ENCODE measurements around the gene CASK.

CASK gene, protein sequence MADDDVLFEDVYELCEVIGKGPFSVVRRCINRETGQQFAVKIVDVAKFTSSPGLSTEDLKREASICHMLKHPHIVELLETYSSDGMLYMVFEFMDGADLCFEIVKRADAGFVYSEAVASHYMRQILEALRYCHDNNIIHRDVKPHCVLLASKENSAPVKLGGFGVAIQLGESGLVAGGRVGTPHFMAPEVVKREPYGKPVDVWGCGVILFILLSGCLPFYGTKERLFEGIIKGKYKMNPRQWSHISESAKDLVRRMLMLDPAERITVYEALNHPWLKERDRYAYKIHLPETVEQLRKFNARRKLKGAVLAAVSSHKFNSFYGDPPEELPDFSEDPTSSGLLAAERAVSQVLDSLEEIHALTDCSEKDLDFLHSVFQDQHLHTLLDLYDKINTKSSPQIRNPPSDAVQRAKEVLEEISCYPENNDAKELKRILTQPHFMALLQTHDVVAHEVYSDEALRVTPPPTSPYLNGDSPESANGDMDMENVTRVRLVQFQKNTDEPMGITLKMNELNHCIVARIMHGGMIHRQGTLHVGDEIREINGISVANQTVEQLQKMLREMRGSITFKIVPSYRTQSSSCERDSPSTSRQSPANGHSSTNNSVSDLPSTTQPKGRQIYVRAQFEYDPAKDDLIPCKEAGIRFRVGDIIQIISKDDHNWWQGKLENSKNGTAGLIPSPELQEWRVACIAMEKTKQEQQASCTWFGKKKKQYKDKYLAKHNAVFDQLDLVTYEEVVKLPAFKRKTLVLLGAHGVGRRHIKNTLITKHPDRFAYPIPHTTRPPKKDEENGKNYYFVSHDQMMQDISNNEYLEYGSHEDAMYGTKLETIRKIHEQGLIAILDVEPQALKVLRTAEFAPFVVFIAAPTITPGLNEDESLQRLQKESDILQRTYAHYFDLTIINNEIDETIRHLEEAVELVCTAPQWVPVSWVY

DNA sequence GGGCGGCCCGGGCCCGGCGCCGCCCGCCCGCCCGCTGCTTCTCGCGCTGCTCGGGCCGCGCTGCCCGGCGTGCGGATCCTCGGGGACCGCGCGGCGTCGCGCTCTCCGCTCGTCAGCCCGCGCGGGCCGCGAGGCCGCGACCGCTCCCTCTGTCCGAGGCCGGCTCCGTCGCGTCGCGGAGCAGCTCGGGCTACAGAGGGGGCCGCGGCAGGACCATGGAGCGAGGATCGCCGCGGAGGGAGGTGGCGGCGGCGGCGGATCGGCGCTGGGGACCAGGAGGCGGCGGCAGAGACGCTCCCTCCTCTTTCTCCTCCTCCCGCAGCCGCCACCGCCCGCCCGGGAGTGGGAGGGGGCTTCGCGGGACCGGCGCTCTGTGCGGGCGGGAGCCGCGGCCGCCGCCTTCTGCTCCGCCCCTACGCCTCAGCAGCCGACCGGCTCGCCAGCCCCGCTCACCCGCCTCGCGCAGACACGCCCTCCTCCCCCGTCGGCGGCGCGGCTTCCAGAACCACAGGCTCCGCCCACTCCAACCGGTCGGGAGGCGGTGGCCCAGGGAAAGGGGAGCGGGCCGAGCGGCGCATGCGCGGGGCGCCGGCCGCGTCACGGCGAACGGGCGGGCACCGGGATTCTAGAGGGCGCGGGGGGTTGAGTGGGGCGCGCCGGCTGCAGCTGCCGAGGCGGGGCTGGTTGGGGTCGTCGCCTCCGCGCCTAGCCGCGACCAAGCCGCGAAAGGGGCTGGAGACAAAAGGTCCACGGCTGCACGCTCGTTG, at the start of gene CASK:
TSS of gene CASK (minus strand) at position 344 of the 767 bp plus-strand sequence. CDS start 566 bp downstream, outside the sequence.
- peak; percentile 90 for DNase-seq

DNA sequence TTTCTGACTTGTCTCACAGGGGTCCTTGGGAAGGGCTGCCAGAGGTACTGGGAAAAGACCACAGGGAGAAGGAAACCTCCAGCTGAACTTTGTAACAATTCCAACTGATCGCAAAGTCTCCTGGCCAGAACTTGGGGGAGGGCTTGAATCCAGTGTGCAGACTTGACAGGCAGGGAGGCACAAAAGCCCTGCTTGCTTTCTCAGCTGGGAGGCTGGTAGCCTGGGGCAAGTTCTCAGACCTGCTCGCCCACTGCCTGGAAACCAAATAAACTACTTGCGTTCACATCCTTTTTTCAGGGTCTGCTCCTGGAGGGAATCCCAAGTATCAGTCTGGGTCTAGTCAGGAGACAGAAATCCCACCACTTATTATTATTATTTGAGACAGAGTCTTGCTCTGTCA, 48.0 kb upstream of the CASK start:
- DNase-seq = no peak

DNA sequence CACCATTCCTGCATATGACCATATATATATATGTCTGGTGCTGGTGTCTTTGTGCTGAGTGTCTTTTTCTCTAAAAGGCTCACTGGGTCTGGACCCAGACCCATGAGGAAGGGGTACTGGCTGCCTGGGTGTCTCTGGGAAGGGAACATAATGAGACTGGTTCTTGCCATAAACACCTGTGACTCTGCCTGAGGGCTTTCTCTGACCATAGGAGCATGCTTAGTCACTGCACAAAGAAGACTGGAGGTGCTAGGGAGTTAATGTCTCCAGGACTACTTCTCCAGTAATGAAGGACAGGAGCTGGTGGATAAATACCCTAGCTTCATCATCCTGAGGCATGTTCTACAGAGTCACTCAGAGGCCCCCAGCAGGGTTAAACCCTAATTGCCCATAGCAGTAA, 47.1 kb upstream of the CASK start:
- no peak for DNase-seq

DNA sequence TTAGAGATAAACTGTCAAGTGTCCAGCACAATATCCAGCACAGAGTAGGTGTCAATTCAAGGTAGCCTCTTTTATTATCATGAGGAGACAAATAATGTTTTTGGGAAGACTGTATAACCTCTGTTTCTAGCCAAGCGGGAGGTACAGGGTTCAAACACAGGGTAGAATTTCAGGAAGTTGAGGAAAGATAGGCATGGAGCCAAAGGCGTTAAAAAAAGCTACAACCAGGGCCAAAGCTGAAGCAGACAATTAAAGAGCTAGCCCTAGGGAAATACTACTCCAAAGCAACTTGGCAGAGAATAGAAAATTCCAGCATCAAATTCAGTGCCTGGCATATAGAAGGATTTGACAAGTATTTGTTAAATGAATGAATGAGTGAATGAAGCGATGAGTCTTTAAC, 40.0 kb upstream of the CASK start:
- no peak for DNase-seq

DNA sequence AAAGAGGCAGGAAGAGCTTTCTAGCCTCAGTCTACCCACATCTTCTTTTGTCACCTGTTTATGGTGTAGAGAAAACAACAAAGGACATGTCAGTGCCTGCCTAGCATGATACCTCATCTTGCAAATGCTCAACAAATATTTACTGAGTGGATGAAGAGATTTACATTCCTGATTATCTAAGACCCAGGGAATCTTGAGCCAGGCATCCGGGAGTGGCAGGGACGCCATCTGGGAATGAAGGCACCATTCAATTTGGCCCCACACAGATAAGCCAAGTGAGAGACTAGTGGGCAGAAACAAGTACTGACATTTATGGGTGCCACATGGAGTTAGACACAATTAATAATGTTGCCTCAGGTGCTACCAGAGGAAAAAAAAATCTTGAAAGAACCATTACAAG, 36.8 kb upstream of the CASK start:
- no peak for DNase-seq

DNA sequence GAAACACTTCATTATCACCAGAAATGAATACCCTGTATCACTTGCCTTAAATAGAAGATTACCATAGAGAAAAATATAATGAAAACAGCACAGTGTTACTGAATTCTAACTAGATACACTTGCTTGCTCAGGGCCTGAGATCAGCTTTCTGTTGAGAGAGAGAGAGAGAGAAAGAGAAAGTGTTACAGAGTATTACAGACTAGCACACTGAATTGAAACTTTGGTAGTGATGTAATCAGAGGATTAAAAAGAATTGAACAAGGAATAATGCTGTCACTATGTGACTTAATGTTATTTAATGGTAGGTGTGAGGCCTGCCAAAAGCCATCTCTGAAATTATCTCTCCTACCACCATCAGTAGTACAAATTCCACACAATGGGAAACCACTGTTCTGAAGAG, 35.5 kb upstream of the CASK start:
- DNase-seq = no peak

GRCh38 chrX:41956027-41956426, 32.7 kb upstream of the CASK start:
- DNase-seq = no peak

DNA sequence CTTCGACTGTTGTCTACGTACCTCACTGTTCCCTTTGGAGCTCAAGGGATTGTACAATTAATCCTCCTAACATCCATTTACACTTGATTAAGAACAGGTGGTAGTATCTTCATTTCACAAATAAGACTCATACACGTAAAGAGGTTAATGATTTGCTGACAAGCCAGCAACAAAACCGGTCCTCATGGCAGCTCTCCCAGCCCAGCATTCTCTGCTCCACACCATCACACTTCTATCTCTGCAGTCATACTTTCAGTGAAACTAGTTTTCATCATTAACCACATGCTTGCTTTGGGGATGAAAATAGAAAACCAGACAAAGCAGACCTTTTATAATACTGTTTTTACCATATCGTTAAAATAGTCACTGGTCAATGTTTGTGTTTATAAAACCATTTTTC, 28.7 kb upstream of the CASK start:
- no peak for DNase-seq

GRCh38 chrX:41946989-41947612, 23.7 kb upstream of the CASK start:
- DNase-seq = no peak

DNA sequence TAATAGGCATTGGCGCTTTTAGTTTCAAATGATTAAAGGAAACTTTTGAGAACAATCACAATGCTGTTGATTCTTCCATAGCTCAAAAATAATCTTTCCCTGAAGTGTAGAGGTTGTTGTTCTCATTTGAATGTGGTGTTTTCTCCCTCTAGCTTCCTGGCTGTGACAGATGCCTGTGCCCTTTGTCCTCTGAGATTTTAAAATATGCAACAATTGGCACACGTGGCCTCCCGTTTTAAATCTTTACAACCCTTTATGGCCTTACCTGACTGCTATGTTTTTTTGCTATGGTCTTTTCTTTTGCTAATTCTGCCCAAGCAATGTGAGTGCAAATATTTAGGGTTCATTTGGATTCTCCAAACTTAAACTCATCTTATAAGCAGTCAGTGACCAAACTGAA, 22.9 kb upstream of the CASK start:
- DNase-seq = no peak

DNA sequence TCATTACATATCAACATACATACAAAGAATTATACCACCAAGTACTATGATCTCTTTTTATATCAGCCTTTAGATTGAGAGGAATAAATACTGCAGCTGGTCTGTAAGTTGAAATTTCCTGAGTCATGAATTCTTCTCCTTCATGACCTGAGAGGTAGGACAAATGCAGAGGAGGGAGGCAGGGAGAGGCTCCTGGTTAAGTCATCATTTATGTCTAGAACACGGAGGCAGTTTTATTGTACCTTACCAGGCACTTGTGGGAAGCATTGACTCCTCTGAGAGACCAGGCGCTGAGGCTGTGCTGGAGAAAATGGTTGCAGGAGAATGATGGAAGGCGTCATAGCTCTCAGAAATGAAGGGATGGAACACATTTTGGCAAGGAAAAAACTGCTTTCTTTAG, 12.5 kb upstream of the CASK start:
- DNase-seq = no peak

DNA sequence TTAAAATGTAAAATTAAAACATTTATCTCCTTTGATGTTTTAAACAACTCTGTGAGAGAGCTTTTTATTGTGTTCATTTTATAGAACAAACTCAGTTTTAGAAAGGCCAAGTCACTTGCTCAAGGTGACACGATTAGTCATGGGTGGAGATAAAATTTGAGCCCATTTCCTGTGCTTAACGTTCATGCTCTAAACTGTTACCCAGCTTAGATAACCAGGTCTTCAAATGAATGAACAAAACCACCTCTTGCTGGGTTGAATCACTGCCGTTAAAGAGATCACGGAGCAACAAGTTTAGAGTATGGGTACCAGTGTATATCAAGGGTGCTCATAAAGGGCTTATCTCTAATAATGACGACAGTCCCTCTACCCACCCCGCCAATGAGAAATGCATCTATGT, 10.2 kb upstream of the CASK start:
- DNase-seq = no peak

GRCh38 chrX:41932885-41933284, 9.5 kb upstream of the CASK start:
- DNase-seq = no peak

DNA sequence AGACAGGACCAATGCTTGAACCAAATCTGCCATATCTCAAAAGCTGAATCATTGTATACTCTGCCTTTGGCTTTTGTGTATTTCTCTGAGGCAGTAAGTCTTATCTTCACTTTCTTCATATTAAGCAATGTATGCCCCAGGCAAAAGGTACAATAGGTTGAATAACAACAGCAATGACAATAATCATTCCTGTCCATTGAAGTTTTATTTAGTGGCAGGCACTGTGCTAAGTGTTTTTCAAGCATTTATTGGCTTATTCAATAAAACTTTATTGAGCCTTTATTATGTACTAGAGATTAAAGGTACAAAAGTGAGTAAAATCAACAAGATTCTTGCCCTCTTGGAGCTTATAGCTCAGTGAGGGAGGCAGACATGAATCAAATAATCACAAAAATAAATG, 8.2 kb upstream of the CASK start:
- DNase-seq = no peak

GRCh38 chrX:41923978-41924683, 777 bp upstream of the CASK start:
- DNase-seq = peak; percentile 40

DNA sequence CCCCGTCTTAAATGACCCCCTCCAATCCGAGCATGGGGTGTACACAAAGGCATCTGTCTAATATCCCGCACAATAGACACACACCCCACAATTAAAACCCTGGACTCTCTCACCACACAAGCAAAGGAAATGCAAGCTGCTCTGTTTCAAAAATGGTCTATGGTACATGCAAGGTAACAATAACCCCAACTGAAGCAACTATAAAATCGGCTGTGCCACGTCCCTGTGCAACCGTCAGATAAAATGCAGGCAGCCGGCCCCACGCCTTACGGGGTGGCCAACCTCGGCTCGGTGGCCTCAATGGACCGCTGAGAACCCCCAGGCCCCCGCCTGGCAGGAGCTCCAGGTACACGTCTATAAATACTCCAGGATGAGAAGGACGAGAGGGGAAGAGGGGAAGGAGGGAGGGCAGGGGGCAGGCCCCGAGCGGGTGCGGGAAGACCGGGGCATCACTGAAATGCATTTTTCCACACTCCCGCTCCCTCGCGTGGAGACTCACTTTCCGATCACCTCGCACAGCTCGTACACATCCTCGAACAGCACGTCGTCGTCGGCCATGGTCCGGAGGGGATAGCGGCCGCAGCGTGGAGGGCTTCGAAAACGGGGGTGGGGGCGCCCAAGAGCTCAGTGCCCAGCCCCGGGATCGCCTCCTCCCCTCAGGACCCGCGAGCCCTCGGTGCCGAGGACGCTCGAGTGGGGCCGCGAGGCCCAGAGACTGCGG, 763 bp downstream of the CASK start:
- DNase-seq = peak; percentile 15

- peak; percentile 41 for DNase-seq
Measured at GRCh38 chrX:41921492-41922430, 1.6 kb downstream of the CASK start.

DNA sequence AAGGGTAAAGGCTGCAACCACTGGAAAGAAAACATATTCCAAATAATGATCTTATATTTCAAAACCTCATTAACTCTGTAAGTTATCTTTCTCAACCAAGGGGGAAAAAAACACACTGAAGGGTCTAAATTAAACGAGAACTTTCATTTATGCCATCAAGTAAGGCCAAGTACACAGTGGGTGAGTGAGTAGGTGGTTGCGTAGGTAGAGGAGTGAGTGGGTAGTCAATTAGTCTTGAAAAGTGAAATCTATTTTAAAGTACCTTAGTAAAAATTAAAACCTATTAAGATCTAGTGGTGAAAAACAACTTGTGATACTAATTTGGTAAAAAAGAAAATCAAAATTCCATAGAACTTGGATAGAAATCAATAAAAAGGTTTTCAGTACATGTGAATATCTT, 3.5 kb downstream of the CASK start:
- DNase-seq = no peak

DNA sequence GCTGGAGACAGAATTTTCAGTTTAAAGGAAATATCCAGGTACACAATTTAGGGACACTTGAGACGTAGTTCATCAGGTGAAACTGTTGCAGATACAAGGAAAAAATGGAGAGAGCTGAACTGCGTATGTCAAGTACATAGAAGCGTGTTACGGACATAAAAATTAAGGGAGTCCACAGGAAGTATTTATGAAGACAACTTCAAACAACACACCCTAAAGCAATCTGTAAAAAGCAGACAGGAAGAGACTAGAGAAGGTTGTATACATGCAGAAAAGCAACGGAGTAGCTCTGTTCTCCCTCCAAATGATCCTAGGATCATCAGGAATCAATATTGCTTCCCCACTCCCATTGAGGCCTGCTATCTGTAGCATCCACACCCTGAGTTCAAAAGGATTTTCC, 5.8 kb downstream of the CASK start:
- no peak for DNase-seq

GRCh38 chrX:41913476-41913875, 9.9 kb downstream of the CASK start:
- no peak for DNase-seq
